HEK293 (cell line): Measurements from ENCODE around the gene RAC3.
A peak's percentile ranks its signal among the peaks of the same experiment; 100 is the strongest.

Experiments
- FEZF1 ChIP-seq: fragments of 450-650 bp; formaldehyde crosslinking; IDR thresholded peaks from 2 replicates; pipeline ENCODE4 v1.5.1; 2016; ENCODE audit warnings: missing biosample characterization, missing genetic modification characterization
- GLI2 ChIP-seq: fragments of 450-650 bp; formaldehyde crosslinking; IDR thresholded peaks from 2 replicates; pipeline ENCODE4; 2017; ENCODE audit warnings: missing biosample characterization, missing genetic modification characterization, low read depth, borderline replicate concordance
- GLIS2 ChIP-seq: fragments of 450-650 bp; formaldehyde crosslinking; IDR thresholded peaks from 2 replicates; pipeline ENCODE4 v1.5.1; 2016; ENCODE audit warnings: missing biosample characterization, missing genetic modification characterization
- HOXD13 ChIP-seq: sonication (generic); formaldehyde crosslinking; IDR thresholded peaks from 2 replicates; pipeline ENCODE4 v1.8.0; 2022; ENCODE audit warnings: missing genetic modification reagents, borderline replicate concordance
- KLF10 ChIP-seq: fragments of 450-650 bp; IDR thresholded peaks from 2 replicates; pipeline ENCODE4 v1.5.1; 2018; ENCODE audit warnings: missing biosample characterization, mild to moderate bottlenecking, missing genetic modification characterization
- RBAK ChIP-seq: fragments of 450-650 bp; formaldehyde crosslinking; IDR thresholded peaks from 2 replicates; pipeline ENCODE4 v1.5.1; 2016; ENCODE audit warnings: missing biosample characterization, missing genetic modification characterization
- SP2 ChIP-seq: fragments of 450-650 bp; formaldehyde crosslinking; IDR thresholded peaks from 2 replicates; pipeline ENCODE4 v1.5.1; 2016; ENCODE audit warnings: missing biosample characterization, missing genetic modification characterization
- ZFHX2 ChIP-seq: fragments of 450-650 bp; formaldehyde crosslinking; conservative IDR thresholded peaks from 2 replicates; pipeline ENCODE4 v1.5.1; 2016; ENCODE audit warnings: missing biosample characterization, missing genetic modification characterization
- ZFP3 ChIP-seq: fragments of 450-650 bp; formaldehyde crosslinking; IDR thresholded peaks from 2 replicates; pipeline ENCODE4 v1.5.1; 2016; ENCODE audit warnings: low read depth, missing biosample characterization, missing genetic modification characterization
- ZNF223 ChIP-seq: fragments of 450-650 bp; formaldehyde crosslinking; IDR thresholded peaks from 2 replicates; pipeline ENCODE4 v1.5.1; 2016; ENCODE audit warnings: missing biosample characterization, missing genetic modification characterization
- ZNF239 ChIP-seq: fragments of 450-650 bp; formaldehyde crosslinking; IDR thresholded peaks from 2 replicates; pipeline ENCODE4 v1.5.1; 2016; ENCODE audit warnings: missing biosample characterization, missing genetic modification characterization
- ZNF302 ChIP-seq: fragments of 450-650 bp; formaldehyde crosslinking; IDR thresholded peaks from 2 replicates; pipeline ENCODE4 v1.5.1; 2016; ENCODE audit warnings: missing biosample characterization, missing genetic modification characterization, low read depth
- ZNF335 ChIP-seq: fragments of 450-650 bp; formaldehyde crosslinking; conservative IDR thresholded peaks from 2 replicates; pipeline ENCODE4 v1.5.1; 2016; ENCODE audit warnings: missing biosample characterization, missing genetic modification characterization
- ZNF521 ChIP-seq: fragments of 450-650 bp; formaldehyde crosslinking; IDR thresholded peaks from 2 replicates; pipeline ENCODE4 v1.5.1; 2017; ENCODE audit warnings: missing biosample characterization, mild to moderate bottlenecking, missing genetic modification characterization
- ZNF544 ChIP-seq: fragments of 450-650 bp; formaldehyde crosslinking; IDR thresholded peaks from 2 replicates; pipeline ENCODE4 v1.5.0; 2017; ENCODE audit warnings: missing biosample characterization, missing genetic modification characterization
- ZNF585B ChIP-seq: fragments of 450-650 bp; formaldehyde crosslinking; IDR thresholded peaks from 2 replicates; pipeline ENCODE4 v1.5.1; 2016; ENCODE audit warnings: missing biosample characterization, missing genetic modification characterization
- ZNF600 ChIP-seq: fragments of 450-650 bp; formaldehyde crosslinking; IDR thresholded peaks from 2 replicates; pipeline ENCODE4 v1.5.1; 2016; ENCODE audit warnings: missing biosample characterization, missing genetic modification characterization
- ZNF610 ChIP-seq: fragments of 450-650 bp; formaldehyde crosslinking; IDR thresholded peaks from 2 replicates; pipeline ENCODE4 v1.5.1; 2016; ENCODE audit warnings: missing biosample characterization, missing genetic modification characterization, borderline replicate concordance
- ZNF621 ChIP-seq: fragments of 450-650 bp; formaldehyde crosslinking; IDR thresholded peaks from 2 replicates; pipeline ENCODE4 v1.5.1; 2017; ENCODE audit warnings: missing biosample characterization, missing genetic modification characterization
- ZNF623 ChIP-seq: fragments of 450-650 bp; formaldehyde crosslinking; IDR thresholded peaks from 2 replicates; pipeline ENCODE4 v1.5.1; 2016; ENCODE audit warnings: missing biosample characterization, missing genetic modification characterization
- ZNF626 ChIP-seq: fragments of 450-650 bp; sonication (Bioruptor Pico); formaldehyde crosslinking; IDR thresholded peaks from 2 replicates; pipeline ENCODE4 v1.5.1; 2018; ENCODE audit warnings: missing biosample characterization, missing genetic modification characterization, inconsistent platforms
- ZNF664 ChIP-seq: fragments of 450-650 bp; formaldehyde crosslinking; IDR thresholded peaks from 2 replicates; pipeline ENCODE4 v1.5.1; 2016; ENCODE audit warnings: missing biosample characterization, missing genetic modification characterization
- ZNF701 ChIP-seq: fragments of 450-650 bp; formaldehyde crosslinking; IDR thresholded peaks from 2 replicates; pipeline ENCODE4 v1.5.1; 2016; ENCODE audit warnings: missing biosample characterization, missing genetic modification characterization
- ZNF768 ChIP-seq: fragments of 450-650 bp; formaldehyde crosslinking; IDR thresholded peaks from 2 replicates; pipeline ENCODE4 v1.5.1; 2018; ENCODE audit warnings: missing biosample characterization, mild to moderate bottlenecking, missing genetic modification characterization
- ZNF830 ChIP-seq: fragments of 450-650 bp; IDR thresholded peaks from 2 replicates; pipeline ENCODE4 v1.5.0; 2018; ENCODE audit warnings: missing biosample characterization, missing genetic modification characterization, low read depth, mild to moderate bottlenecking, moderate library complexity
- TF ChIP-seq, protein P1 (sequence below): fragments of 450-650 bp; formaldehyde crosslinking; IDR thresholded peaks from 2 replicates; pipeline ENCODE4 v1.5.1; 2016; ENCODE audit warnings: missing biosample characterization, missing genetic modification characterization
- TF ChIP-seq, protein P2 (sequence below): fragments of 450-650 bp; formaldehyde crosslinking; IDR thresholded peaks from 2 replicates; pipeline ENCODE4 v1.5.1; 2016; ENCODE audit warnings: missing biosample characterization, missing genetic modification characterization
- TF ChIP-seq, protein P3 (sequence below): fragments of 450-650 bp; formaldehyde crosslinking; IDR thresholded peaks from 2 replicates; pipeline ENCODE4 v1.5.1; 2016; ENCODE audit warnings: missing biosample characterization, missing genetic modification characterization
- TF ChIP-seq, protein P4 (sequence below): fragments of 450-650 bp; formaldehyde crosslinking; IDR thresholded peaks from 2 replicates; pipeline ENCODE4 v1.5.1; 2017; ENCODE audit warnings: missing biosample characterization, missing genetic modification characterization

RAC3 gene

DNA sequence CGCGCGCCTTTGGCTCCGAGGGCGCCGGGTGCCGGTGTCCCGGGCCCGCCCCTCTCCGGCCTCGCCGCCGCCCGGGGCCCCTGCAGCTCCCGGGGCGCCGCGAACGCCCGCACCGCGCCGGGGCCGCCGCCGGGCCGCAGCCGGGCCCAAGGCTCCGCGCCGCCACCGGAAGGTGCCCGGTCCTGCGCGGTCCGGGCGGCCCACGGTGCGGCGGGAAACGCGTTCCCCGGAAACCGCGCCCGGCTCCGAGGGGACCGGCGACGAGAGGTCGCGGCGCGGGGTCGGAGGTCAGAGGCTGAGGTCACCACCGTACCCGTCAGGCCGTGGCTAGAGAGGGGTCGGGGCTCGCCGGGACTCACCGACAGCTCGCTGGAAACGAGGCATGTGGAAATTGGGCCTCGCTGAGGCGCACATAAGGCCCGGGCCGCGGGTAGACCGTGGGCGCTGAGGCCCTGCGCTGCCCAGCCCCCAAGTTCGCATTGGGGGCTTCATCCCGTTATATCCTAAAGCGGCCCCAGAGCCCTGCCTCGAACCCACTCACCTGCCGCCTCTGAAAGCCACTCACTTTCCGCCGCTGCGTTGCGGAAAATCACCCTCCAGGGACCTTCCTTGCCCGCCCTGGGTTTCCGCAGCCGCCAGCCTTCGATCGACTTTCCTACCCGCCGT is 34.3 kb downstream of the RAC3 start, which contains the start of gene DUS1L (continued):
- TF ChIP-seq, protein P1, sequence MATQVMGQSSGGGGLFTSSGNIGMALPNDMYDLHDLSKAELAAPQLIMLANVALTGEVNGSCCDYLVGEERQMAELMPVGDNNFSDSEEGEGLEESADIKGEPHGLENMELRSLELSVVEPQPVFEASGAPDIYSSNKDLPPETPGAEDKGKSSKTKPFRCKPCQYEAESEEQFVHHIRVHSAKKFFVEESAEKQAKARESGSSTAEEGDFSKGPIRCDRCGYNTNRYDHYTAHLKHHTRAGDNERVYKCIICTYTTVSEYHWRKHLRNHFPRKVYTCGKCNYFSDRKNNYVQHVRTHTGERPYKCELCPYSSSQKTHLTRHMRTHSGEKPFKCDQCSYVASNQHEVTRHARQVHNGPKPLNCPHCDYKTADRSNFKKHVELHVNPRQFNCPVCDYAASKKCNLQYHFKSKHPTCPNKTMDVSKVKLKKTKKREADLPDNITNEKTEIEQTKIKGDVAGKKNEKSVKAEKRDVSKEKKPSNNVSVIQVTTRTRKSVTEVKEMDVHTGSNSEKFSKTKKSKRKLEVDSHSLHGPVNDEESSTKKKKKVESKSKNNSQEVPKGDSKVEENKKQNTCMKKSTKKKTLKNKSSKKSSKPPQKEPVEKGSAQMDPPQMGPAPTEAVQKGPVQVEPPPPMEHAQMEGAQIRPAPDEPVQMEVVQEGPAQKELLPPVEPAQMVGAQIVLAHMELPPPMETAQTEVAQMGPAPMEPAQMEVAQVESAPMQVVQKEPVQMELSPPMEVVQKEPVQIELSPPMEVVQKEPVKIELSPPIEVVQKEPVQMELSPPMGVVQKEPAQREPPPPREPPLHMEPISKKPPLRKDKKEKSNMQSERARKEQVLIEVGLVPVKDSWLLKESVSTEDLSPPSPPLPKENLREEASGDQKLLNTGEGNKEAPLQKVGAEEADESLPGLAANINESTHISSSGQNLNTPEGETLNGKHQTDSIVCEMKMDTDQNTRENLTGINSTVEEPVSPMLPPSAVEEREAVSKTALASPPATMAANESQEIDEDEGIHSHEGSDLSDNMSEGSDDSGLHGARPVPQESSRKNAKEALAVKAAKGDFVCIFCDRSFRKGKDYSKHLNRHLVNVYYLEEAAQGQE = no peak
- TF ChIP-seq ZNF600 (tag by site-specific recombination) (no peak), ZNF302 (tag by site-specific recombination) (0 out of 2 replicates have a peak, but pooled peaks have one; percentile 54), ZNF701 (tag by site-specific recombination) (no peak), ZNF768 (tag by site-specific recombination) (no peak), GLI2 (tag by site-specific recombination) (no peak; the same call in 1 of the 2 replicates), FEZF1 (tag by site-specific recombination) (peak; percentile 40), ZNF626 (no peak), KLF10 (peak; percentile 65; the same call in 1 of the 2 replicates), RBAK (tag by site-specific recombination) (no peak), ZNF223 (tag by site-specific recombination) (peak; percentile 53; the same call in 1 of the 2 replicates), ZNF521 (no peak), ZNF585B (tag by site-specific recombination) (no peak), ZFHX2 (tag by site-specific recombination) (peak; percentile 83), ZNF239 (no peak), ZNF830 (tag by site-specific recombination) (no peak), ZNF664 (tag by site-specific recombination) (0 out of 2 replicates have a peak, but pooled peaks have one; percentile 34), GLIS2 (tag by site-specific recombination) (no peak), SP2 (peak; percentile 35; the same call in 1 of the 2 replicates), ZNF544 (no peak), HOXD13 (CRISPR knock-in tag) (no peak), ZFP3 (no peak), ZNF610 (peak; percentile 78), ZNF621 (tag by site-specific recombination) (no peak), ZNF623 (tag by site-specific recombination) (no peak), ZNF335 (tag by site-specific recombination) (peak; percentile 48)
- TF ChIP-seq, protein P2, sequence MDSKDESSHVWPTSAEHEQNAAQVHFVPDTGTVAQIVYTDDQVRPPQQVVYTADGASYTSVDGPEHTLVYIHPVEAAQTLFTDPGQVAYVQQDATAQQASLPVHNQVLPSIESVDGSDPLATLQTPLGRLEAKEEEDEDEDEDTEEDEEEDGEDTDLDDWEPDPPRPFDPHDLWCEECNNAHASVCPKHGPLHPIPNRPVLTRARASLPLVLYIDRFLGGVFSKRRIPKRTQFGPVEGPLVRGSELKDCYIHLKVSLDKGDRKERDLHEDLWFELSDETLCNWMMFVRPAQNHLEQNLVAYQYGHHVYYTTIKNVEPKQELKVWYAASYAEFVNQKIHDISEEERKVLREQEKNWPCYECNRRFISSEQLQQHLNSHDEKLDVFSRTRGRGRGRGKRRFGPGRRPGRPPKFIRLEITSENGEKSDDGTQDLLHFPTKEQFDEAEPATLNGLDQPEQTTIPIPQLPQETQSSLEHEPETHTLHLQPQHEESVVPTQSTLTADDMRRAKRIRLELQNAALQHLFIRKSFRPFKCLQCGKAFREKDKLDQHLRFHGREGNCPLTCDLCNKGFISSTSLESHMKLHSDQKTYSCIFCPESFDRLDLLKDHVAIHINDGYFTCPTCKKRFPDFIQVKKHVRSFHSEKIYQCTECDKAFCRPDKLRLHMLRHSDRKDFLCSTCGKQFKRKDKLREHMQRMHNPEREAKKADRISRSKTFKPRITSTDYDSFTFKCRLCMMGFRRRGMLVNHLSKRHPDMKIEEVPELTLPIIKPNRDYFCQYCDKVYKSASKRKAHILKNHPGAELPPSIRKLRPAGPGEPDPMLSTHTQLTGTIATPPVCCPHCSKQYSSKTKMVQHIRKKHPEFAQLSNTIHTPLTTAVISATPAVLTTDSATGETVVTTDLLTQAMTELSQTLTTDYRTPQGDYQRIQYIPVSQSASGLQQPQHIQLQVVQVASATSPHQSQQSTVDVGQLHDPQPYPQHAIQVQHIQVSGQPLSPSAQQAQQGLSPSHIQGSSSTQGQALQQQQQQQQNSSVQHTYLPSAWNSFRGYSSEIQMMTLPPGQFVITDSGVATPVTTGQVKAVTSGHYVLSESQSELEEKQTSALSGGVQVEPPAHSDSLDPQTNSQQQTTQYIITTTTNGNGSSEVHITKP (tag by site-specific recombination) = no peak
- TF ChIP-seq, protein P3, sequence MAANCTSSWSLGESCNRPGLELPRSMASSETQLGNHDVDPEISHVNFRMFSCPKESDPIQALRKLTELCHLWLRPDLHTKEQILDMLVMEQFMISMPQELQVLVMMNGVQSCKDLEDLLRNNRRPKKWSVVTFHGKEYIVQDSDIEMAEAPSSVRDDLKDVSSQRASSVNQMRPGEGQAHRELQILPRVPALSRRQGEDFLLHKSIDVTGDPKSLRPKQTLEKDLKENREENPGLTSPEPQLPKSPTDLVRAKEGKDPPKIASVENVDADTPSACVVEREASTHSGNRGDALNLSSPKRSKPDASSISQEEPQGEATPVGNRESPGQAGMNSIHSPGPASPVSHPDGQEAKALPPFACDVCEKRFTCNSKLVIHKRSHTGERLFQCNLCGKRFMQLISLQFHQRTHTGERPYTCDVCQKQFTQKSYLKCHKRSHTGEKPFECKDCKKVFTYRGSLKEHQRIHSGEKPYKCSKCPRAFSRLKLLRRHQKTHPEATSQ (tag by site-specific recombination) = peak; percentile 99
- TF ChIP-seq, protein P4, sequence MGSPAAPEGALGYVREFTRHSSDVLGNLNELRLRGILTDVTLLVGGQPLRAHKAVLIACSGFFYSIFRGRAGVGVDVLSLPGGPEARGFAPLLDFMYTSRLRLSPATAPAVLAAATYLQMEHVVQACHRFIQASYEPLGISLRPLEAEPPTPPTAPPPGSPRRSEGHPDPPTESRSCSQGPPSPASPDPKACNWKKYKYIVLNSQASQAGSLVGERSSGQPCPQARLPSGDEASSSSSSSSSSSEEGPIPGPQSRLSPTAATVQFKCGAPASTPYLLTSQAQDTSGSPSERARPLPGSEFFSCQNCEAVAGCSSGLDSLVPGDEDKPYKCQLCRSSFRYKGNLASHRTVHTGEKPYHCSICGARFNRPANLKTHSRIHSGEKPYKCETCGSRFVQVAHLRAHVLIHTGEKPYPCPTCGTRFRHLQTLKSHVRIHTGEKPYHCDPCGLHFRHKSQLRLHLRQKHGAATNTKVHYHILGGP (tag by site-specific recombination) = no peak
